Activated CD8-positive, alpha-beta memory T cell treated with anti-CD3 and anti-CD28 coated beads, Interleukin-2, amount 50 U/mL, for 24 hours (primary cell): ENCODE results near the gene PMAIP1.

Experiments used
- DNase-seq: peaks from one replicate; pipeline ENCODE4 v3.0.0-alpha.2; 2020; ENCODE audit errors: extremely low read depth

Gene PMAIP1

DNA sequence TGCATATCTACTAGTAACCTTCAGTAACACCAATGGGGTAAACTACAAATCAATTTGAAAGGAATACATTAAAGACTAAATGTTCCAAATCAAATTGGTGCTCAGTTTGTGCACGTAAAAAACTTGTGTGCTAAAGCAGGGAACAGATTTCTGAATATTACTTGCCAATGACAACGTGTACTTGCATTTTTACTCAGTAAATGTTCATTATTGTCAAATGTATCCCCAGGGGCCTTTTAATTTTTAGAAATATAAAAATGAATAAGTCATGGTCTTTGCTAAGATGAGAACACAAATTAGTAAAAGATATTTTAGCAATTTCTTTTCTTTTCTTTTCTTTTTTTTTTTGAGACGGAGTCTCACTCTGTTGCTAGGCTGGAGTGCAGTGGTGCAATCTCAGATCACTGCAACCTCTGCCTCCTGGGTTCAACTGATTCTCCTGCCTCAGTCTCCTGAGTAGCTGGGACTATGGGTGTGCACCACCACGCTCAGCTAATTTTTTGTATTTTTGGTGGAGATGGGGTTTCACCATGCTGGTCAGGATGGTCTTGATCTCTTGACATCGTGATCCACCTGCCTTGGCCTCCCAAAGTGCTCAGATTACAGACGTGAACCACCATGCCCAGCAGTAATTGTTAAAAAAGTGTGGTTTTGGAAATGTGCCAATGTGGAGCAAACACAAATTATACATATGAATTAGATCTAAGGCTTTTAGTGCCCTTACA, 52.6 kb downstream of the PMAIP1 start:
- DNase-seq = no peak
